GM23248 (cell line): ENCODE data around the gene CTNNAL1. TPM values are rescaled to one million over a fixed set of nuclear protein-coding genes. Genes with fewer than 3 reads are reported as not detected.

Experiments used
- DNase-seq: peaks from one replicate; pipeline ENCODE4 v3.0.0-alpha.2; 2015
- H2AFZ ChIP-seq: fragments of 200-600 bp; sonication (generic); 2 replicates; pipeline ENCODE4 v1.6.1; 2016; ENCODE audit warnings: antibody characterized with exemption
- H3F3A ChIP-seq: fragments of 200-600 bp; sonication (generic); 2 replicates; pipeline ENCODE4 v1.6.1; 2016; ENCODE audit warnings: mild to moderate bottlenecking, antibody characterized with exemption, mixed run types; ENCODE audit not compliant: insufficient read depth
- H3K27ac ChIP-seq: fragments of 200-600 bp; sonication (generic); 2 replicates; pipeline ENCODE4 v1.5.1; 2016; ENCODE audit warnings: mild to moderate bottlenecking
- H3K27me3 ChIP-seq: fragments of 200-600 bp; sonication (generic); replicated peaks from 2 replicates; pipeline ENCODE4 v1.6.1; 2016; ENCODE audit warnings: mild to moderate bottlenecking; ENCODE audit not compliant: insufficient read depth
- H3K36me3 ChIP-seq: fragments of 200-600 bp; sonication (generic); 2 replicates; pipeline ENCODE4 v1.6.1; 2016; ENCODE audit warnings: low read depth, mild to moderate bottlenecking
- H3K4me1 ChIP-seq: fragments of 200-600 bp; sonication (generic); 2 replicates; pipeline ENCODE4 v1.6.1; 2016; ENCODE audit warnings: mild to moderate bottlenecking; ENCODE audit not compliant: insufficient read depth
- H3K4me2 ChIP-seq: fragments of 200-600 bp; sonication (generic); one replicate; pipeline ENCODE4 v1.6.1; 2016; ENCODE audit warnings: mild to moderate bottlenecking; ENCODE audit not compliant: unreplicated experiment
- H3K4me3 ChIP-seq: fragments of 200-600 bp; sonication (generic); 2 replicates; pipeline ENCODE4 v1.5.1; 2016; ENCODE audit warnings: mild to moderate bottlenecking
- H3K79me2 ChIP-seq: fragments of 200-600 bp; sonication (generic); 2 replicates; pipeline ENCODE4 v1.6.1; 2016; ENCODE audit warnings: mild to moderate bottlenecking; ENCODE audit not compliant: insufficient read depth
- H3K9ac ChIP-seq: fragments of 200-600 bp; sonication (generic); 2 replicates; pipeline ENCODE4 v1.6.1; 2016; ENCODE audit warnings: mild to moderate bottlenecking
- H3K9me2 ChIP-seq: fragments of 200-600 bp; sonication (generic); 2 replicates; pipeline ENCODE4 v1.6.1; 2016; ENCODE audit warnings: mixed run types, mild to moderate bottlenecking, moderate library complexity; ENCODE audit not compliant: insufficient read depth
- H3K9me3 ChIP-seq: fragments of 200-600 bp; sonication (generic); one replicate; pipeline ENCODE4 v1.6.1; 2017; ENCODE audit warnings: low read depth
- H4K20me1 ChIP-seq: fragments of 200-600 bp; sonication (generic); 2 replicates; pipeline ENCODE4 v1.6.0; 2016; ENCODE audit not compliant: insufficient read depth
- EZH2 ChIP-seq: fragments of 200-600 bp; sonication (generic); IDR thresholded peaks from 2 replicates; pipeline ENCODE4 v1.6.1; 2018; ENCODE audit warnings: antibody characterized with exemption, mild to moderate bottlenecking; ENCODE audit not compliant: insufficient read depth, poor library complexity, severe bottlenecking
- EZH2phosphoT487 ChIP-seq: fragments of 200-600 bp; sonication (generic); IDR thresholded peaks from 2 replicates; pipeline ENCODE4 v1.6.1; 2018; ENCODE audit warnings: antibody characterized with exemption, moderate library complexity, mild to moderate bottlenecking, low read depth; ENCODE audit not compliant: insufficient read depth
- WGBS, 2 experiments: methylation state at CpG; one replicate each; pipeline ENCODE4 v1.1.6; 2015 to 2017; ENCODE audit warnings: low lambda C conversion rate in 2 of 2, low coverage in 1 of 2; ENCODE audit errors: missing lambda C conversion rate in 2 of 2; 5-methylcytosine and 5-hydroxymethylcytosine counted together
- in situ Hi-C: fragments of 300-500 bp; cut with MboI; formaldehyde crosslinking; loops from 2 replicates; pipeline ENCODE4 v1.15.0; 2020
- polyA plus RNA-seq: library from polyadenylated mRNA; unstranded; fragments of >200 nt; fragmentation: Nextera tagmentation; extraction: Ambion mirVana; gene quantifications from 2 replicates; pipeline ENCODE4 v1.2.1, GENCODE V29; 2016
- total RNA-seq: library from RNA; depleted of rRNA; stranded (reverse); fragments of >200 nt; shearing (Covaris generic); gene quantifications from 2 replicates; pipeline ENCODE4 v1.2.3, GENCODE V29; 2014

Gene CTNNAL1
- total and polyA plus RNA-seq, 2 experiments from 2014 or later = 97.9 to 119 TPM

GRCh38 chr9:108951578-108951977 lies 61.7 kb downstream of the CTNNAL1 start:
- Histone ChIP-seq H3K27ac (no peak overlapping the region), H3K9ac (no peak overlapping the region), H3K27me3 (no peaks in the 10 kb centered on the region), H3K4me3 (no peak overlapping the region), H3F3A (0 out of 2 replicates have a peak, but pooled peaks cover 6% of the 10 kb centered on the region), H4K20me1 (no peaks in the 10 kb centered on the region), H2AFZ (no peak overlapping the region), H3K4me1 (no peaks in the 10 kb centered on the region), H3K9me2 (no peaks in the 10 kb centered on the region), H3K4me2 (no peak overlapping the region), H3K9me3 (no peaks in the 10 kb centered on the region), H3K79me2 (no peaks in the 10 kb centered on the region), H3K36me3 (peaks cover 10% of the 10 kb centered on the region; the same call in 1 of the 2 replicates)
- WGBS, 2 experiments = 82 to 88% methylated on average over 2 of the region's 2 CpGs
- TF ChIP-seq EZH2phosphoT487 (no peak), EZH2 (no peak)
- no peak for DNase-seq
- in situ Hi-C loops = no loop called here

DNA sequence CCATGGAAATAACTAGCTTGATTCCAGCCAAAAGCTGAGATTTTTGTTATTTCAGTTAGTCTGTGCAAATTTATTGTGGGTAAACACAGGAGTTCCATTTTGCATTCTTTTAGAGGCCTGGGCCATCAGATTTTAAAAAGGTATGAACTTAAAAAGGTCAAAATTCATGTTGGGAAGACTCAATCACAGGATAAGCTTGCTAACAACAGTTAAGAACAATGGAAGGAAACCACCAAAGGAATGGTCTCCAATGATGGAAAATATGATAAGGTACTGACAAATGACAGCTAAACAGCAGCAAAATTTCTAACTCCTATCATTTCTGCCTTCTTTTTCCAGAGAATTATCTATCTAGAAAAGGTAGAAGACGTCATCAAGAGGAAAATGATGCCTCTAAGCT lies 63.1 kb downstream of the CTNNAL1 start:
- in situ Hi-C loops = no loop called here
- no peak overlapping the region for H3K9ac ChIP-seq
- no peaks in the 10 kb centered on the region for H3K9me3 ChIP-seq
- 0 out of 2 replicates have a peak, but pooled peaks cover 6% of the 10 kb centered on the region for H3F3A ChIP-seq
- H3K4me2 ChIP-seq = no peak overlapping the region
- H2AFZ ChIP-seq = no peak overlapping the region
- WGBS, 2 experiments = 12 to 35% methylated on average over 1 of the region's 1 CpG
- DNase-seq = no peak
- H3K36me3 ChIP-seq = peaks cover 14% of the 10 kb centered on the region; the same call in 1 of the 2 replicates
- H3K4me1 ChIP-seq = no peaks in the 10 kb centered on the region
- H3K79me2 ChIP-seq = no peaks in the 10 kb centered on the region
- H3K9me2 ChIP-seq = no peaks in the 10 kb centered on the region
- no peaks in the 10 kb centered on the region for H3K27me3 ChIP-seq
- no peak overlapping the region for H3K27ac ChIP-seq
- TF ChIP-seq EZH2phosphoT487 (no peak), EZH2 (no peak)
- no peaks in the 10 kb centered on the region for H4K20me1 ChIP-seq
- no peak overlapping the region for H3K4me3 ChIP-seq

DNA sequence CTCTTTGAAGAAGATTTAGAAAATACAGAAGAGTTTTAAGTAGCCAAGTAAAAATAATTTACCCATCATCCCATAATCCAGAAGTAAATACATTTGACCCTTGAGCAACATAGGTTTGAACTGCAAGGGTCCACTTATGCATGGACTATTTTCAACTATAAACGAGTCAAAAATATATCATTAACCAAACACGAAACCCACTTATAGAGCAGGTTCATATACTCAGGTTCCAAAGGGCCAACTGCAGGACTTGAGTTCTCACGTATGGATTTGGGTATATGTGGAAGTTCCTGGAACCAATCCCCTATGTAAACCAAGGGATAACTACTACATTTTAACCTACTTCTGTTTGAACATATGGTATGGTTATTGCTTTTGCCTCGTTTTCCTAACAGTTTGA lies 73.3 kb downstream of the CTNNAL1 start:
- H3K4me1 ChIP-seq = peaks cover 11% of the 10 kb centered on the region
- TF ChIP-seq EZH2phosphoT487 (no peak), EZH2 (no peak)
- peaks cover 45% of the 10 kb centered on the region for H3K36me3 ChIP-seq
- H3K27me3 ChIP-seq = no peaks in the 10 kb centered on the region
- H3K79me2 ChIP-seq = peaks cover 39% of the 10 kb centered on the region
- H3K9me2 ChIP-seq = no peaks in the 10 kb centered on the region
- no peak overlapping the region for H3K27ac ChIP-seq
- no peaks in the 10 kb centered on the region for H3K9me3 ChIP-seq
- no peak overlapping the region for H3K9ac ChIP-seq
- H4K20me1 ChIP-seq = no peaks in the 10 kb centered on the region
- H2AFZ ChIP-seq = no peak overlapping the region
- in situ Hi-C loops = no loop called here
- H3K4me2 ChIP-seq = no peak overlapping the region
- 94 to 96% methylated on average over 4 of the region's 4 CpGs for whole genome bisulfite sequencing, 2 experiments
- no peak overlapping the region for H3K4me3 ChIP-seq
- peaks cover 20% of the 10 kb centered on the region for H3F3A ChIP-seq
- DNase-seq = no peak

- TF ChIP-seq EZH2 (no peak), EZH2phosphoT487 (no peak)
- no peaks in the 10 kb centered on the region for H4K20me1 ChIP-seq
- no peak overlapping the region for H3K9ac ChIP-seq
- H3K36me3 ChIP-seq = peaks cover 37% of the 10 kb centered on the region
- H3K4me1 ChIP-seq = peaks cover 15% of the 10 kb centered on the region
- H3K27ac ChIP-seq = no peak overlapping the region
- H2AFZ ChIP-seq = no peak overlapping the region
- no peak overlapping the region for H3K4me2 ChIP-seq
- 88 to 92% methylated on average over 5 of the region's 5 CpGs for WGBS, 2 experiments
- no peaks in the 10 kb centered on the region for H3K9me2 ChIP-seq
- no peaks in the 10 kb centered on the region for H3K27me3 ChIP-seq
- peaks cover 53% of the 10 kb centered on the region for H3K79me2 ChIP-seq
- H3K9me3 ChIP-seq = no peaks in the 10 kb centered on the region
- in situ Hi-C loops = no loop called here
- DNase-seq = no peak
- H3F3A ChIP-seq = peaks cover 21% of the 10 kb centered on the region
- H3K4me3 ChIP-seq = no peak overlapping the region
Observed at GRCh38 chr9:108937561-108938305, 75.6 kb downstream of the CTNNAL1 start.
